ENCODE measurements around the gene SAMD5. TPM values are rescaled to one million over a fixed set of nuclear protein-coding genes. Genes with fewer than 3 reads are reported as not detected.

SAMD5 gene
- total RNA-seq, 1 experiment from 2014 or later: 0.04 TPM

DNA sequence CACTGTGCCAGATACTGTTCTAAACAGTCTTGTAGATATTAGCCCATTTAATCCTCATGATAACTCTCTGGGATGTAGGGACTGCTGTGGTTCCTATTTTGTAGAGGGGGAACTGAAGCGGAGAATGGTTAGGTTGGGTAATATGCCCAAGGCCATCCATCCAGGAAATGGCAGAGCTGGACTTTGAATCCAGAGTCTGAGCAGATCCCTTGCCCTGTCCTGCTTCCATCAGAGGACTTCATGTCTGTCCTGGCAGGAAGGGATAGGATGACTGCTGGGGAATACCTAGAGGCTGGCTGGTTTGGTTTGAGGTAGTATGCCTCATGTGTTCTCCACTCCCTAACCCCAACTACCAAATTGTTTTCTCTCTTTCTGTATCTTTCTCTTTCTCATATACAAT lies 44.6 kb downstream of the SAMD5 start:
- no peak overlapping the region for H3T11ph ChIP-seq (ENCODE audit: low read length)
- H3K79me2 ChIP-seq (ENCODE audit: insufficient read depth, low read length): no peaks in the 10 kb centered on the region
- no peak overlapping the region for H3K27ac ChIP-seq (ENCODE audit: insufficient read length, low read depth, low read length)
- Mint-ChIP-seq H3K27me3 (ENCODE audit: low read depth) (no peaks in the 10 kb centered on the region), H3K36me3 (ENCODE audit: insufficient read depth in 1 of 3, low read depth in 3 of 3) (peaks cover 0 to 5% (median 0%) of the 10 kb centered on the region in 3 experiments; a peak in 2 of 7 replicates), H3K9me3 (peaks cover 3 to 5% of the 10 kb centered on the region in 2 experiments), H3K4me1 (no peaks in the 10 kb centered on the region), H3K27ac (no peak overlapping the region), H3K4me3 (no peak overlapping the region)
- H3K9me3 ChIP-seq (ENCODE audit: control insufficient read depth, low read depth, low read length): no peaks in the 10 kb centered on the region
- TF ChIP-seq CTCF (conservative IDR thresholded peaks at IDR 0.05): no peak
- no peak overlapping the region for H3K4ac ChIP-seq (ENCODE audit: low read depth, low read length)
- H4K5ac ChIP-seq (ENCODE audit: insufficient read length, low read depth, low read length): no peak overlapping the region
- H2AFZ ChIP-seq (ENCODE audit: low read length): no peak overlapping the region
- DNase-seq: no peak
- no peaks in the 10 kb centered on the region for H3K27me3 ChIP-seq (ENCODE audit: insufficient read depth, low read length)
- no peaks in the 10 kb centered on the region for H4K20me1 ChIP-seq (ENCODE audit: control insufficient read depth, insufficient read depth, insufficient read length)
- no peaks in the 10 kb centered on the region for H3K4me1 ChIP-seq (ENCODE audit: insufficient read depth, low read length)
- no peak overlapping the region for H2BK5ac ChIP-seq (ENCODE audit: insufficient read length, low read length)
- no peak overlapping the region for H2BK15ac ChIP-seq (ENCODE audit: low read depth, low read length)
- no peak overlapping the region for H3K14ac ChIP-seq (ENCODE audit: insufficient read depth, low read length)
- no peak overlapping the region for H3K4me2 ChIP-seq (ENCODE audit: insufficient read depth, insufficient read length, low read length)
- no CpG with 5 or more reads among the region's 1 CpG for WGBS (ENCODE audit: extremely low coverage, insufficient read length, low lambda C conversion rate)
- no peak overlapping the region for H4K8ac ChIP-seq (replicated peaks; ENCODE audit: insufficient read length, low read depth, low read length)
- H3K79me1 ChIP-seq (ENCODE audit: insufficient read depth, low read depth, low read length, poor library complexity, severe bottlenecking): no peaks in the 10 kb centered on the region
- H3K23me2 ChIP-seq (ENCODE audit: insufficient read length, low read depth, low read length, poor library complexity, severe bottlenecking): no peaks in the 10 kb centered on the region
- no peak overlapping the region for H2BK12ac ChIP-seq (ENCODE audit: insufficient read length, low read depth, low read length)
- H3K18ac ChIP-seq (ENCODE audit: insufficient read length, low read depth, low read length): no peak overlapping the region
- no peak overlapping the region for H2AK5ac ChIP-seq (ENCODE audit: insufficient read length, low read length)
- no peak overlapping the region for H3K23ac ChIP-seq (ENCODE audit: insufficient read length, low read depth, low read length)
- H3K9ac ChIP-seq (ENCODE audit: extremely low read depth, insufficient read length, low read length): no peak overlapping the region
- no peak overlapping the region for H2BK20ac ChIP-seq (ENCODE audit: low read depth, low read length, poor library complexity, severe bottlenecking)
- no peak overlapping the region for H4K91ac ChIP-seq (ENCODE audit: insufficient read length, low read depth, low read length)
- no peak overlapping the region for H3K56ac ChIP-seq (ENCODE audit: insufficient read length, low read depth, low read length)
- H2BK120ac ChIP-seq (ENCODE audit: low read depth, low read length, poor library complexity, severe bottlenecking): no peak overlapping the region
